H9 (cell line): Measurements from ENCODE around the gene THBS4. TPM values are rescaled to one million over a fixed set of nuclear protein-coding genes. Genes with fewer than 3 reads are reported as not detected.

Experiments used
- DNase-seq: peaks from one replicate; pipeline ENCODE4 v3.0.0-alpha.2; 2017
- H2AFZ ChIP-seq: one replicate; pipeline ENCODE4 v1.6.1; 2013; ENCODE audit warnings: mild to moderate bottlenecking, low read length, control low read depth, moderate library complexity
- H2AK5ac ChIP-seq: 2 replicates; pipeline ENCODE4 v1.6.1; 2013; ENCODE audit warnings: low read length, control low read depth, mixed read lengths; ENCODE audit not compliant: insufficient read length
- H2BK120ac ChIP-seq: one replicate; pipeline ENCODE4 v1.6.1; 2013; ENCODE audit warnings: low read depth, mild to moderate bottlenecking, low read length, control low read depth, inconsistent platforms; ENCODE audit not compliant: poor library complexity, severe bottlenecking
- H2BK12ac ChIP-seq: 2 replicates; pipeline ENCODE4 v1.6.1; 2013; ENCODE audit warnings: low read length, control low read depth, mixed read lengths, low read depth; ENCODE audit not compliant: insufficient read length
- H2BK15ac ChIP-seq: 2 replicates; pipeline ENCODE4 v1.6.1; 2013; ENCODE audit warnings: low read depth, low read length, control low read depth
- H2BK20ac ChIP-seq: one replicate; pipeline ENCODE4 v1.6.1; 2013; ENCODE audit warnings: low read depth, mild to moderate bottlenecking, low read length, control low read depth, inconsistent platforms; ENCODE audit not compliant: poor library complexity, severe bottlenecking
- H2BK5ac ChIP-seq: 2 replicates; pipeline ENCODE4 v1.6.1; 2013; ENCODE audit warnings: low read length, control low read depth, mixed read lengths; ENCODE audit not compliant: insufficient read length
- H3K14ac ChIP-seq: 2 replicates; pipeline ENCODE4 v1.6.1; 2013; ENCODE audit warnings: low read length, control low read depth; ENCODE audit not compliant: insufficient read depth
- H3K18ac ChIP-seq: 2 replicates; pipeline ENCODE4 v1.6.1; 2013; ENCODE audit warnings: low read depth, mild to moderate bottlenecking, mixed read lengths, low read length, control low read depth; ENCODE audit not compliant: insufficient read length
- H3K23ac ChIP-seq: 2 replicates; pipeline ENCODE4 v1.6.1; 2013; ENCODE audit warnings: low read length, control low read depth, mixed read lengths, low read depth; ENCODE audit not compliant: insufficient read length
- H3K23me2 ChIP-seq: 2 replicates; pipeline ENCODE4 v1.6.1; 2013; ENCODE audit warnings: low read depth, mild to moderate bottlenecking, mixed read lengths, low read length, control low read depth; ENCODE audit not compliant: insufficient read length, poor library complexity, severe bottlenecking
- H3K27ac ChIP-seq: 2 replicates; pipeline ENCODE4 v1.5.1; 2013; ENCODE audit warnings: low read length, control low read depth, mixed read lengths, low read depth; ENCODE audit not compliant: insufficient read length
- H3K27me3 ChIP-seq: 2 replicates; pipeline ENCODE4 v1.6.1; 2013; ENCODE audit warnings: low read length, control low read depth, inconsistent platforms; ENCODE audit not compliant: insufficient read depth
- H3K4ac ChIP-seq: 2 replicates; pipeline ENCODE4 v1.6.1; 2013; ENCODE audit warnings: low read depth, mild to moderate bottlenecking, control low read depth, inconsistent platforms, low read length, moderate library complexity
- H3K4me1 ChIP-seq: 2 replicates; pipeline ENCODE4 v1.6.1; 2013; ENCODE audit warnings: low read length, control low read depth, inconsistent platforms; ENCODE audit not compliant: insufficient read depth
- H3K4me2 ChIP-seq: 2 replicates; pipeline ENCODE4 v1.6.1; 2013; ENCODE audit warnings: low read length, control low read depth, mixed read lengths; ENCODE audit not compliant: insufficient read length, insufficient read depth
- H3K56ac ChIP-seq: 2 replicates; pipeline ENCODE4 v1.6.1; 2013; ENCODE audit warnings: low read depth, mild to moderate bottlenecking, mixed read lengths, low read length, control low read depth; ENCODE audit not compliant: insufficient read length
- H3K79me1 ChIP-seq: 2 replicates; pipeline ENCODE4 v1.6.1; 2013; ENCODE audit warnings: low read depth, mild to moderate bottlenecking, moderate library complexity, low read length, control low read depth, inconsistent platforms; ENCODE audit not compliant: insufficient read depth, poor library complexity, severe bottlenecking
- H3K79me2 ChIP-seq: 2 replicates; pipeline ENCODE4 v1.6.1; 2013; ENCODE audit warnings: low read length, control low read depth, inconsistent platforms; ENCODE audit not compliant: insufficient read depth
- H3K9ac ChIP-seq: 2 replicates; pipeline ENCODE4 v1.6.1; 2013; ENCODE audit warnings: low read length, control low read depth, mixed read lengths; ENCODE audit not compliant: insufficient read length; ENCODE audit errors: extremely low read depth
- H3K9me3 ChIP-seq: one replicate; pipeline ENCODE4 v1.6.1; 2013; ENCODE audit warnings: low read depth, low read length, inconsistent platforms; ENCODE audit not compliant: control insufficient read depth
- H3T11ph ChIP-seq: one replicate; pipeline ENCODE4 v1.6.1; 2013; ENCODE audit warnings: mild to moderate bottlenecking, low read length, control low read depth, inconsistent platforms
- H4K20me1 ChIP-seq: one replicate; pipeline ENCODE4 v1.6.1; 2013; ENCODE audit not compliant: control insufficient read depth, insufficient read length, insufficient read depth
- H4K5ac ChIP-seq: 2 replicates; pipeline ENCODE4 v1.6.1; 2013; ENCODE audit warnings: low read depth, mild to moderate bottlenecking, mixed read lengths, low read length, control low read depth; ENCODE audit not compliant: insufficient read length
- H4K8ac ChIP-seq: replicated peaks from 2 replicates; pipeline ENCODE4 v1.6.1; 2013; ENCODE audit warnings: low read length, control low read depth, mixed read lengths, low read depth; ENCODE audit not compliant: insufficient read length
- H4K91ac ChIP-seq: 2 replicates; pipeline ENCODE4 v1.6.1; 2013; ENCODE audit warnings: low read depth, mild to moderate bottlenecking, moderate library complexity, mixed read lengths, low read length, control low read depth; ENCODE audit not compliant: insufficient read length
- H3K27ac Mint-ChIP-seq, 3 experiments: 2 replicates in 2 of 3; 3 replicates in 1 of 3; pipeline ENCODE4 v1.8.0; 2020 to 2021; ENCODE audit warnings: mixed read lengths in 3 of 3, mild to moderate bottlenecking in 1 of 3, moderate library complexity in 1 of 3
- H3K27me3 Mint-ChIP-seq: 2 replicates; pipeline ENCODE4 v1.8.0; 2021; ENCODE audit warnings: low read depth, mild to moderate bottlenecking, moderate library complexity, mixed read lengths
- H3K36me3 Mint-ChIP-seq, 3 experiments: 2 replicates in 2 of 3; 3 replicates in 1 of 3; pipeline ENCODE4 v1.8.0; 2020 to 2021; ENCODE audit warnings: low read depth in 3 of 3, mixed read lengths in 3 of 3; ENCODE audit not compliant: insufficient read depth in 1 of 3
- H3K4me1 Mint-ChIP-seq, 2 experiments: 2 replicates each; pipeline ENCODE4 v1.8.0; 2020; ENCODE audit warnings: mixed read lengths in 2 of 2
- H3K4me3 Mint-ChIP-seq, 2 experiments: 2 replicates in 1 of 2; 3 replicates in 1 of 2; pipeline ENCODE4 v1.8.0; 2020 to 2021; ENCODE audit warnings: mild to moderate bottlenecking in 2 of 2, mixed read lengths in 2 of 2, moderate library complexity in 1 of 2
- H3K9me3 Mint-ChIP-seq, 2 experiments: 2 replicates in 1 of 2; 3 replicates in 1 of 2; pipeline ENCODE4 v1.8.0; 2020; ENCODE audit warnings: mild to moderate bottlenecking in 2 of 2, mixed read lengths in 2 of 2, moderate library complexity in 1 of 2
- WGBS: extraction: QIAGEN DNeasy Blood & Tissue Kit; methylation state at CpG from one replicate; pipeline ENCODE4 v1.1.7; 2013; ENCODE audit warnings: missing lambda C conversion rate, low lambda C conversion rate, mixed read lengths; ENCODE audit not compliant: insufficient read length; ENCODE audit errors: extremely low coverage; 5-methylcytosine and 5-hydroxymethylcytosine counted together
- total RNA-seq: library from RNA; stranded (reverse); gene quantifications from 2 replicates; pipeline ENCODE4 v1.2.1, GENCODE V29; 2021
- TF ChIP-seq, protein P1 (sequence below): fragments of 200-600 bp; sonication (generic); conservative IDR thresholded peaks from 3 replicates; pipeline ENCODE4 v1.8.0; 2021; ENCODE audit warnings: antibody characterized with exemption, mild to moderate bottlenecking

Gene THBS4
- total RNA-seq, 1 experiment from 2014 or later, result 19.0 TPM

DNA sequence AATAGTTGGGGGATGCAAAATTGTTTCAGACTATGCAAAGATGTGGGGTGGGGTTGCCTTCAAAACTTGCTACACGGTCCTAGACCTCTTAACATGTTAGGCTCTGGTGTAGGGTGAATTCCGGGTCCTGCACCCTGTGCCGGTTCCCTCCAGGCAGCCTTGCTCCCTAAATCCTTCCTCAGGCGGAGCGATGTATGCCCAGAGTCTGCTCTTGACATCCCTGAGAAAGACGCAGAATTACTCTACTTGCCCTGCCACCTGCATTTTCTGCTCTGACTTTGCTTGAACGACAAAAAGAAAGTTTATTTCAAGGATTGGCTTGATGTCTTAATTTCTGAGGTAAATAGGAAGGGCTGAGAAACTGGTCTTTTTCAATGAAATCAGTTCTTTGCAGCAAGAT lies 691 bp downstream of the THBS4 start:
- Mint-ChIP-seq H3K36me3 (no peaks in the 10 kb centered on the region), H3K27ac (no peak overlapping the region), H3K4me1 (peaks cover 14 to 19% of the 10 kb centered on the region in 2 experiments), H3K9me3 (no peaks in the 10 kb centered on the region), H3K27me3 (peaks cover 48% of the 10 kb centered on the region), H3K4me3 (peak overlapping the region; percentile 63 to 81)
- no peak overlapping the region for H2BK15ac ChIP-seq
- H2BK20ac ChIP-seq, result no peak overlapping the region
- no peak overlapping the region for H3K56ac ChIP-seq
- no peak overlapping the region for H4K8ac ChIP-seq
- H2AFZ ChIP-seq, result peak overlapping the region; percentile 52
- H4K91ac ChIP-seq, result no peak overlapping the region
- peaks cover 16% of the 10 kb centered on the region; the same call in 1 of the 2 replicates for H3K27me3 ChIP-seq
- TF ChIP-seq, protein P1, sequence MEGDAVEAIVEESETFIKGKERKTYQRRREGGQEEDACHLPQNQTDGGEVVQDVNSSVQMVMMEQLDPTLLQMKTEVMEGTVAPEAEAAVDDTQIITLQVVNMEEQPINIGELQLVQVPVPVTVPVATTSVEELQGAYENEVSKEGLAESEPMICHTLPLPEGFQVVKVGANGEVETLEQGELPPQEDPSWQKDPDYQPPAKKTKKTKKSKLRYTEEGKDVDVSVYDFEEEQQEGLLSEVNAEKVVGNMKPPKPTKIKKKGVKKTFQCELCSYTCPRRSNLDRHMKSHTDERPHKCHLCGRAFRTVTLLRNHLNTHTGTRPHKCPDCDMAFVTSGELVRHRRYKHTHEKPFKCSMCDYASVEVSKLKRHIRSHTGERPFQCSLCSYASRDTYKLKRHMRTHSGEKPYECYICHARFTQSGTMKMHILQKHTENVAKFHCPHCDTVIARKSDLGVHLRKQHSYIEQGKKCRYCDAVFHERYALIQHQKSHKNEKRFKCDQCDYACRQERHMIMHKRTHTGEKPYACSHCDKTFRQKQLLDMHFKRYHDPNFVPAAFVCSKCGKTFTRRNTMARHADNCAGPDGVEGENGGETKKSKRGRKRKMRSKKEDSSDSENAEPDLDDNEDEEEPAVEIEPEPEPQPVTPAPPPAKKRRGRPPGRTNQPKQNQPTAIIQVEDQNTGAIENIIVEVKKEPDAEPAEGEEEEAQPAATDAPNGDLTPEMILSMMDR, result no peak
- no peaks in the 10 kb centered on the region for H3K9me3 ChIP-seq
- H3K79me2 ChIP-seq, result no peaks in the 10 kb centered on the region
- no peak overlapping the region for H3K9ac ChIP-seq
- H3K27ac ChIP-seq, result no peak overlapping the region
- H3K18ac ChIP-seq, result no peak overlapping the region
- no peak overlapping the region for H2AK5ac ChIP-seq
- H3K4ac ChIP-seq, result no peak overlapping the region
- no peaks in the 10 kb centered on the region for H3K79me1 ChIP-seq
- no peak overlapping the region for H4K5ac ChIP-seq
- no peaks in the 10 kb centered on the region for H4K20me1 ChIP-seq
- WGBS, result no CpG with 5 or more reads among the region's 7 CpGs
- peaks cover 5% of the 10 kb centered on the region for H3K23me2 ChIP-seq
- no peak overlapping the region for H3T11ph ChIP-seq
- no peak overlapping the region for H3K23ac ChIP-seq
- no peak overlapping the region for H2BK120ac ChIP-seq
- H3K4me1 ChIP-seq, result peaks cover 5% of the 10 kb centered on the region; the same call in 1 of the 2 replicates
- no peak overlapping the region for H3K14ac ChIP-seq
- H2BK12ac ChIP-seq, result no peak overlapping the region
- peak overlapping the region; percentile 78 for H3K4me2 ChIP-seq
- no peak overlapping the region for H2BK5ac ChIP-seq
- no peak for DNase-seq
